OCI-LY3 (cell line): ENCODE data around the gene RBMS3.

Source experiments
- H2AFZ ChIP-seq: fragments of 200-600, 300-600 bp; shearing (Covaris generic); 2 replicates; pipeline ENCODE4 v1.6.0; 2014; ENCODE audit warnings: antibody characterized with exemption, low read depth, low read length
- H3K27ac ChIP-seq: fragments of 200-600, 300-600 bp; sonication (generic); 2 replicates; pipeline ENCODE4 v1.5.1; 2014; ENCODE audit warnings: mild to moderate bottlenecking, low read length, moderate library complexity, mixed read lengths
- H3K27me3 ChIP-seq: fragments of 200-600, 300-600 bp; sonication (generic); 2 replicates; pipeline ENCODE4 v1.6.1; 2014; ENCODE audit warnings: low read depth, low read length, mixed read lengths
- H3K36me3 ChIP-seq: fragments of 200-600, 300-600 bp; sonication (generic); replicated peaks from 2 replicates; pipeline ENCODE3; 2014; ENCODE audit warnings: low read depth, low read length, mixed read lengths
- H3K4me1 ChIP-seq: fragments of 300-600, 200-600 bp; sonication (generic); 2 replicates; pipeline ENCODE4 v1.6.1; 2014; ENCODE audit warnings: low read length, mixed read lengths
- H3K4me2 ChIP-seq: fragments of 200-600, 300-600 bp; sonication (generic); 2 replicates; pipeline ENCODE4 v1.6.1; 2014; ENCODE audit warnings: low read length, mixed read lengths
- H3K4me3 ChIP-seq: fragments of 300-600, 200-600 bp; sonication (generic); 2 replicates; pipeline ENCODE4 v1.5.1; 2014; ENCODE audit warnings: antibody characterized with exemption, mild to moderate bottlenecking, low read length, moderate library complexity
- H3K79me2 ChIP-seq: fragments of 300-600, 200-600 bp; shearing (Covaris generic); 2 replicates; pipeline ENCODE4 v1.6.1; 2014; ENCODE audit warnings: mild to moderate bottlenecking, low read length, mixed read lengths
- H3K9ac ChIP-seq: fragments of 300-600, 200-600 bp; shearing (Covaris generic); 2 replicates; pipeline ENCODE4 v1.6.0; 2014; ENCODE audit warnings: mild to moderate bottlenecking, low read length, moderate library complexity
- H3K9me3 ChIP-seq: fragments of 200-600, 300-600 bp; shearing (Covaris generic); 2 replicates; pipeline ENCODE4 v1.6.1; 2014; ENCODE audit warnings: low read length, mixed read lengths; ENCODE audit not compliant: insufficient read depth
- H4K20me1 ChIP-seq: fragments of 200-600, 300-600 bp; sonication (generic); 2 replicates; pipeline ENCODE4 v1.6.1; 2016; ENCODE audit warnings: low read length, mixed read lengths; ENCODE audit not compliant: insufficient read depth
- CTCF ChIP-seq: fragments of 200-600, 300-600 bp; sonication (generic); IDR thresholded peaks from 2 replicates; pipeline ENCODE4 v1.5.1; 2014; ENCODE audit warnings: antibody characterized with exemption, low read length, low read depth
- EZH2phosphoT487 ChIP-seq: fragments of 200-600 bp; shearing (Covaris generic); IDR thresholded peaks from 2 replicates; pipeline ENCODE4 v1.6.1; 2018; ENCODE audit warnings: antibody characterized with exemption, mixed run types, low read depth

RBMS3 gene

DNA sequence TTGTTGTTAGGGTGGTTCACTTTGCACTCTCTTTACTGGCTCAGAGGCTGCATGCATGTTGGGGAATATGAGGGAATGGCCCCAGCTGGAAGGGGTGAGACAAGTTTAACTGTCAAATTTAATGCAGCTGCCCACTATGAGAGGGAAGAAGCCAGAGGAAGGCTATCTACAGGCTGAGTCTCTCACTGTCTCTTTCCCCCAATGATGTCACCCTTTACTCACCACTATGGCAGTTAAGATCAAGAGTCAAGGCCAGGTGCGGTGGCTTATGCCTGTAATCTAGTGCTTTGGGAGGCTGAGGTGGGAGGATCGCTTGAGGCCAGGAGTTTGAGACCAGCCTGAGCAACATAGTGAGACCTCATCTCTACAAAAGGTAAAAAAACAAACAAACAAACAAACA is 12.2 kb upstream of the RBMS3 start:
- H3K27ac ChIP-seq: no peak overlapping the region
- no peaks in the 10 kb centered on the region for H3K79me2 ChIP-seq
- TF ChIP-seq EZH2phosphoT487: no peak
- TF ChIP-seq CTCF: no peak
- H3K4me3 ChIP-seq: no peak overlapping the region
- H3K4me1 ChIP-seq: no peaks in the 10 kb centered on the region
- H3K27me3 ChIP-seq: no peaks in the 10 kb centered on the region
- H4K20me1 ChIP-seq: no peaks in the 10 kb centered on the region
- H2AFZ ChIP-seq: no peak overlapping the region
- no peaks in the 10 kb centered on the region for H3K36me3 ChIP-seq
- no peak overlapping the region for H3K4me2 ChIP-seq
- H3K9ac ChIP-seq: no peak overlapping the region
- H3K9me3 ChIP-seq: no peaks in the 10 kb centered on the region

- TF ChIP-seq EZH2phosphoT487 (no peak), CTCF (no peak)
- Histone ChIP-seq H3K9me3 (no peaks in the 10 kb centered on the region), H3K4me2 (no peak overlapping the region), H4K20me1 (no peaks in the 10 kb centered on the region), H3K27ac (no peak overlapping the region), H2AFZ (no peak overlapping the region), H3K9ac (no peak overlapping the region), H3K4me1 (no peaks in the 10 kb centered on the region), H3K4me3 (no peak overlapping the region), H3K36me3 (no peaks in the 10 kb centered on the region), H3K79me2 (no peaks in the 10 kb centered on the region), H3K27me3 (no peaks in the 10 kb centered on the region)
These were observed 10.1 kb upstream of the RBMS3 start for GRCh38 chr3:29270752-29271151.

DNA sequence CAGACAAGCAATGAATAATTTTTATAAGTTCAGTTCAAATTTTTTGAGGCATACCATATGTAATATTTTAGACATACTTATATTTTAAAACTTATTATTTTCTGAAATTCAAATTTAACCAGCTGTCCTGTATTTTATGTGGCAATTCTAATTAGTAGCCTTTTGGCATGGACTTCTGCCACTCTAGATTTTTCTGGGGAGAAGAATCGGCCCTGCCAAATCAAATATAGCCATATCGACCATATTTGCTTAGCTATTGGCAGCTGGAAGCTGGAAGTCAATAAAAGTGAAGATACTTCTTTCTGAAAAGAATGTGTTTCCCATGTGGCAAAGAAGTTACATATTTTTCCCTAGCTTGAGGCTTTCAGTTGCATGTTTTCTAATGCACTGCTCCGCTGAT is 9.4 kb upstream of the RBMS3 start:
- H3K36me3 ChIP-seq: no peaks in the 10 kb centered on the region
- TF ChIP-seq EZH2phosphoT487 (no peak), CTCF (no peak)
- H3K4me3 ChIP-seq: no peak overlapping the region
- H3K4me1 ChIP-seq: no peaks in the 10 kb centered on the region
- H3K9me3 ChIP-seq: no peaks in the 10 kb centered on the region
- H4K20me1 ChIP-seq: no peaks in the 10 kb centered on the region
- H3K9ac ChIP-seq: no peak overlapping the region
- H3K79me2 ChIP-seq: no peaks in the 10 kb centered on the region
- H3K27ac ChIP-seq: no peak overlapping the region
- no peak overlapping the region for H3K4me2 ChIP-seq
- no peaks in the 10 kb centered on the region for H3K27me3 ChIP-seq
- H2AFZ ChIP-seq: no peak overlapping the region

DNA sequence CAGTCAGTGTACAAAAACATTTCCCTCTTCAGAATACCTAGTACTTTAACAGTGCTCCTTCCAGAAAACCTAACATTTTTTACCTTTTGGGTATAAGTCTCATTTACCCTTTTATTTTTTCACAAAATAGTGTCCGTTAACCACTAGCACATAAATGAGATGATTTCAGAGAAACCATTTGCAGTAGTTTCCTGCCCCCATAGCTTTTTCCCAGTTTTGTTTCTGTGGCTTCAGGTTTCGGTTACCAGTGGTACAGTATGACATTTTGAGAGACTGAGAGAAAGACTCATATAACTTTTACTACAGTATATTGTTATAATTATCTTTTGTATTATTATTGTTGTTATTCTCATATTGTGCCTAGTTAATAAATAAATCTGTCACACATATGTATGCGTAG is 6.2 kb upstream of the RBMS3 start:
- no peak overlapping the region for H3K27ac ChIP-seq
- H3K27me3 ChIP-seq: peaks cover 24% of the 10 kb centered on the region
- H3K4me2 ChIP-seq: no peak overlapping the region
- no peak overlapping the region for H2AFZ ChIP-seq
- no peak overlapping the region for H3K9ac ChIP-seq
- H3K4me1 ChIP-seq: no peaks in the 10 kb centered on the region
- H3K79me2 ChIP-seq: no peaks in the 10 kb centered on the region
- no peak overlapping the region for H3K4me3 ChIP-seq
- H3K9me3 ChIP-seq: no peaks in the 10 kb centered on the region
- TF ChIP-seq EZH2phosphoT487 (no peak), CTCF (no peak)
- H3K36me3 ChIP-seq: no peaks in the 10 kb centered on the region
- no peaks in the 10 kb centered on the region for H4K20me1 ChIP-seq
